Measurements from ENCODE around the gene PDRG1. TPM values are rescaled to one million over a fixed set of nuclear protein-coding genes. Genes with fewer than 3 reads are reported as not detected.

PDRG1 gene
- polyA plus RNA-seq, 2 of the 4 experiments (the other 2 are of a cell fraction): 20.7 to 25.2 TPM

DNA sequence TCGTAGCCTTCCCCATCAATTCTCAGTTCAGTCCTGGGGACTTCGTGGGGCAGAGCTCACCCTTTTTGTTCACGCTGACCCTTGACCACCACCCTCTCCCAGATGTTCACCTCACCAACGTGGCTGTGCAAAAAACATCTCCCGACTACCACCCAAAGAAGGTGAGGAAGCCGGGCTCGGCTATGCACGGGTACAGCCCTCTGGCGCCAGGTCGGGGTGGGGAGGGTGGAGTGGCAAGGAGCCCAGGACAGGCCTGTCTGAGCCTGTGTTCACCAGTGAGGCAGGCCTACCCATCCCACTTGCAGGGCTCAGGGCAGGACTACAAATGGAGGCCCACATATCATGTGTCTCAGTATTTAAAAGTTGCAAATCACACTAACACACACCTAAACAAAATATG is 18.1 kb downstream of the PDRG1 start:
- no peak overlapping the region for H3K27ac ChIP-seq
- ChIA-PET POLR2A (interaction anchor here (0.5 kb wide), 1 partner anchor 44 kb away, joined by 3 read pairs; no protein-coding TSS in a partner anchor), CTCF (interaction anchor here (0.6 to 1.1 kb wide), 3 partner anchors 10 to 119 kb away, joined by 3 to 4 read pairs (median 3); no protein-coding TSS in a partner anchor)
- ATAC-seq: no peak
- no peak overlapping the region for H3K4me3 ChIP-seq
- FAIRE-seq: no peak
- 66% methylated on average over 10 of the region's 10 CpGs for WGBS (ENCODE audit: missing lambda C conversion rate)
- no peaks in the 10 kb centered on the region for H3K9me3 ChIP-seq
- no peak for DNase-seq (ENCODE audit: low read depth in 1 of 2, low spot score in 1 of 2)
- H3K4me2 ChIP-seq: no peak overlapping the region
- TF ChIP-seq SMC3 (IDR thresholded peaks at IDR 0.05) (no peak), KDM5A (IDR thresholded peaks at IDR 0.05) (no peak), MAFK (IDR thresholded peaks at IDR 0.05; ENCODE audit: partially characterized antibody) (no peak), EP300 (IDR thresholded peaks at IDR 0.05) (no peak), HOXB13 (CRISPR knock-in tag; IDR thresholded peaks at IDR 0.05; ENCODE audit: low read depth) (no peak), EHF (CRISPR knock-in tag; IDR thresholded peaks at IDR 0.05) (no peak), TP53 (CRISPR knock-in tag; IDR thresholded peaks at IDR 0.05) (no peak), ZFP36 (IDR thresholded peaks at IDR 0.05; ENCODE audit: borderline replicate concordance, partially characterized antibody) (no peak), SREBF2 (IDR thresholded peaks at IDR 0.05) (no peak)
- TF ChIP-seq, protein P1, sequence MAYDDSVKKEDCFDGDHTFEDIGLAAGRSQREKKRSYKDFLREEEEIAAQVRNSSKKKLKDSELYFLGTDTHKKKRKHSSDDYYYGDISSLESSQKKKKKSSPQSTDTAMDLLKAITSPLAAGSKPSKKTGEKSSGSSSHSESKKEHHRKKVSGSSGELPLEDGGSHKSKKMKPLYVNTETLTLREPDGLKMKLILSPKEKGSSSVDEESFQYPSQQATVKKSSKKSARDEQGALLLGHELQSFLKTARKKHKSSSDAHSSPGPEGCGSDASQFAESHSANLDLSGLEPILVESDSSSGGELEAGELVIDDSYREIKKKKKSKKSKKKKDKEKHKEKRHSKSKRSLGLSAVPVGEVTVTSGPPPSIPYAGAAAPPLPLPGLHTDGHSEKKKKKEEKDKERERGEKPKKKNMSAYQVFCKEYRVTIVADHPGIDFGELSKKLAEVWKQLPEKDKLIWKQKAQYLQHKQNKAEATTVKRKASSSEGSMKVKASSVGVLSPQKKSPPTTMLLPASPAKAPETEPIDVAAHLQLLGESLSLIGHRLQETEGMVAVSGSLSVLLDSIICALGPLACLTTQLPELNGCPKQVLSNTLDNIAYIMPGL (CRISPR knock-in tag; IDR thresholded peaks at IDR 0.05; ENCODE audit: borderline replicate concordance): no peak
- TF ChIP-seq, protein P2, sequence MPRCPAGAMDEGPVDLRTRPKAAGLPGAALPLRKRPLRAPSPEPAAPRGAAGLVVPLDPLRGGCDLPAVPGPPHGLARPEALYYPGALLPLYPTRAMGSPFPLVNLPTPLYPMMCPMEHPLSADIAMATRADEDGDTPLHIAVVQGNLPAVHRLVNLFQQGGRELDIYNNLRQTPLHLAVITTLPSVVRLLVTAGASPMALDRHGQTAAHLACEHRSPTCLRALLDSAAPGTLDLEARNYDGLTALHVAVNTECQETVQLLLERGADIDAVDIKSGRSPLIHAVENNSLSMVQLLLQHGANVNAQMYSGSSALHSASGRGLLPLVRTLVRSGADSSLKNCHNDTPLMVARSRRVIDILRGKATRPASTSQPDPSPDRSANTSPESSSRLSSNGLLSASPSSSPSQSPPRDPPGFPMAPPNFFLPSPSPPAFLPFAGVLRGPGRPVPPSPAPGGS (IDR thresholded peaks at IDR 0.05): no peak
- TF ChIP-seq, protein P3, sequence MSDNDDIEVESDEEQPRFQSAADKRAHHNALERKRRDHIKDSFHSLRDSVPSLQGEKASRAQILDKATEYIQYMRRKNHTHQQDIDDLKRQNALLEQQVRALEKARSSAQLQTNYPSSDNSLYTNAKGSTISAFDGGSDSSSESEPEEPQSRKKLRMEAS (IDR thresholded peaks at IDR 0.05): no peak
- TF ChIP-seq, protein P4, sequence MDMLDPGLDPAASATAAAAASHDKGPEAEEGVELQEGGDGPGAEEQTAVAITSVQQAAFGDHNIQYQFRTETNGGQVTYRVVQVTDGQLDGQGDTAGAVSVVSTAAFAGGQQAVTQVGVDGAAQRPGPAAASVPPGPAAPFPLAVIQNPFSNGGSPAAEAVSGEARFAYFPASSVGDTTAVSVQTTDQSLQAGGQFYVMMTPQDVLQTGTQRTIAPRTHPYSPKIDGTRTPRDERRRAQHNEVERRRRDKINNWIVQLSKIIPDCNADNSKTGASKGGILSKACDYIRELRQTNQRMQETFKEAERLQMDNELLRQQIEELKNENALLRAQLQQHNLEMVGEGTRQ (IDR thresholded peaks at IDR 0.05): no peak
- no peaks in the 10 kb centered on the region for H3K4me1 ChIP-seq

DNA sequence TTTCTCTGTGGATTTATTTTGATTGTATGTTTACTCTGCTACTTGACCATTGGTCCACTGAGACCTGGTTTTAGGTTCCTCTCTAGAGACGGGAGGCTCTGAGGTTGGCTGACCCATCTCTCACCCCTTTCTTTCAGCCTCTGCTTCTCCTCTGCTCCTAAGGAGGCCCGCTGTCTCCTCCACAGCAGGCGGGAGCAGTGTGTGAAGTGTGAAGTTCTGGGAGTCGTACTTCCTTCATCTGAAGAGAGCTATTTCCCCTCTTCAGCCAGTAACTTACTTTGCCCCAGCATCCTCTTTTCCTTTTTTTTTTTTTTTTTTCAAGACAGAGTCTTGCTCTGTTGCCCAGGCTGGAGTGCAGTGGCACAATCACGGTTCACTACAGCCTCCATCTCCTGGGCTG is 21.1 kb downstream of the PDRG1 start:
- ChIA-PET CTCF (interaction anchor here (1.3 to 1.4 kb wide), 2 partner anchors 19 to 108 kb away, joined by 3 read pairs; no protein-coding TSS in a partner anchor), POLR2A (no interaction called here)
- TF ChIP-seq MYC (IDR thresholded peaks at IDR 0.05; ENCODE audit: borderline replicate concordance, low read length) (no peak), HOXB5 (CRISPR knock-in tag; IDR thresholded peaks at IDR 0.05) (no peak), MAFK (IDR thresholded peaks at IDR 0.05; ENCODE audit: partially characterized antibody) (no peak), KDM5A (IDR thresholded peaks at IDR 0.05) (no peak), ZSCAN20 (CRISPR knock-in tag; IDR thresholded peaks at IDR 0.05) (no peak), ZNF302 (CRISPR knock-in tag; IDR thresholded peaks at IDR 0.05) (no peak), RARB (CRISPR knock-in tag; IDR thresholded peaks at IDR 0.05) (no peak), GATA3 (IDR thresholded peaks at IDR 0.05; ENCODE audit: borderline replicate concordance) (no peak), TP53 (CRISPR knock-in tag; IDR thresholded peaks at IDR 0.05) (no peak), KDM1A (IDR thresholded peaks at IDR 0.05; ENCODE audit: low read depth) (no peak), POLR2A (IDR thresholded peaks at IDR 0.05; ENCODE audit: low read length) (no peak), BHLHE40 (IDR thresholded peaks at IDR 0.05; ENCODE audit: low read depth, low read length) (no peak), CHD4 (IDR thresholded peaks at IDR 0.05; ENCODE audit: borderline replicate concordance) (no peak), HDAC2 (IDR thresholded peaks at IDR 0.05) (no peak), MAZ (IDR thresholded peaks at IDR 0.05; ENCODE audit: borderline replicate concordance, low read depth, low read length) (no peak), TFCP2L1 (CRISPR knock-in tag; IDR thresholded peaks at IDR 0.05) (no peak)
- TF ChIP-seq, protein P4 (IDR thresholded peaks at IDR 0.05): no peak
- TF ChIP-seq, protein P5, sequence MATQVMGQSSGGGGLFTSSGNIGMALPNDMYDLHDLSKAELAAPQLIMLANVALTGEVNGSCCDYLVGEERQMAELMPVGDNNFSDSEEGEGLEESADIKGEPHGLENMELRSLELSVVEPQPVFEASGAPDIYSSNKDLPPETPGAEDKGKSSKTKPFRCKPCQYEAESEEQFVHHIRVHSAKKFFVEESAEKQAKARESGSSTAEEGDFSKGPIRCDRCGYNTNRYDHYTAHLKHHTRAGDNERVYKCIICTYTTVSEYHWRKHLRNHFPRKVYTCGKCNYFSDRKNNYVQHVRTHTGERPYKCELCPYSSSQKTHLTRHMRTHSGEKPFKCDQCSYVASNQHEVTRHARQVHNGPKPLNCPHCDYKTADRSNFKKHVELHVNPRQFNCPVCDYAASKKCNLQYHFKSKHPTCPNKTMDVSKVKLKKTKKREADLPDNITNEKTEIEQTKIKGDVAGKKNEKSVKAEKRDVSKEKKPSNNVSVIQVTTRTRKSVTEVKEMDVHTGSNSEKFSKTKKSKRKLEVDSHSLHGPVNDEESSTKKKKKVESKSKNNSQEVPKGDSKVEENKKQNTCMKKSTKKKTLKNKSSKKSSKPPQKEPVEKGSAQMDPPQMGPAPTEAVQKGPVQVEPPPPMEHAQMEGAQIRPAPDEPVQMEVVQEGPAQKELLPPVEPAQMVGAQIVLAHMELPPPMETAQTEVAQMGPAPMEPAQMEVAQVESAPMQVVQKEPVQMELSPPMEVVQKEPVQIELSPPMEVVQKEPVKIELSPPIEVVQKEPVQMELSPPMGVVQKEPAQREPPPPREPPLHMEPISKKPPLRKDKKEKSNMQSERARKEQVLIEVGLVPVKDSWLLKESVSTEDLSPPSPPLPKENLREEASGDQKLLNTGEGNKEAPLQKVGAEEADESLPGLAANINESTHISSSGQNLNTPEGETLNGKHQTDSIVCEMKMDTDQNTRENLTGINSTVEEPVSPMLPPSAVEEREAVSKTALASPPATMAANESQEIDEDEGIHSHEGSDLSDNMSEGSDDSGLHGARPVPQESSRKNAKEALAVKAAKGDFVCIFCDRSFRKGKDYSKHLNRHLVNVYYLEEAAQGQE (IDR thresholded peaks at IDR 0.05): no peak
- TF ChIP-seq, protein P6, sequence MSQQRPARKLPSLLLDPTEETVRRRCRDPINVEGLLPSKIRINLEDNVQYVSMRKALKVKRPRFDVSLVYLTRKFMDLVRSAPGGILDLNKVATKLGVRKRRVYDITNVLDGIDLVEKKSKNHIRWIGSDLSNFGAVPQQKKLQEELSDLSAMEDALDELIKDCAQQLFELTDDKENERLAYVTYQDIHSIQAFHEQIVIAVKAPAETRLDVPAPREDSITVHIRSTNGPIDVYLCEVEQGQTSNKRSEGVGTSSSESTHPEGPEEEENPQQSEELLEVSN (IDR thresholded peaks at IDR 0.05; ENCODE audit: borderline replicate concordance, low read depth): no peak
- no peak overlapping the region for H3K4me2 ChIP-seq
- no peaks in the 10 kb centered on the region for H3K9me3 ChIP-seq
- DNase-seq (ENCODE audit: low read depth in 1 of 2, low spot score in 1 of 2) (no peak), FAIRE-seq (no peak), ATAC-seq (no peak)
- no peaks in the 10 kb centered on the region for H3K4me1 ChIP-seq
- WGBS (ENCODE audit: missing lambda C conversion rate): 37% methylated on average over 5 of the region's 5 CpGs
- H3K27ac ChIP-seq: no peak overlapping the region
- H3K4me3 ChIP-seq: no peak overlapping the region
